Ishikawa (cell line): ENCODE data around the gene SHD.

Experiments
- CEBPB ChIP-seq: IDR thresholded peaks from 2 replicates; pipeline ENCODE4 v1.6.1; 2012
- EGR1 ChIP-seq: IDR thresholded peaks from 2 replicates; pipeline ENCODE4 v1.6.1; 2012
- EP300 ChIP-seq: IDR thresholded peaks from 2 replicates; pipeline ENCODE4 v1.6.1; 2012; ENCODE audit warnings: borderline replicate concordance
- MAX ChIP-seq: IDR thresholded peaks from 2 replicates; pipeline ENCODE4 v1.6.1; 2012
- NFIC ChIP-seq: IDR thresholded peaks from 2 replicates; pipeline ENCODE4 v1.6.1; 2012
- TAF1 ChIP-seq: IDR thresholded peaks from 2 replicates; pipeline ENCODE4 v1.6.1; 2012; ENCODE audit warnings: low read depth, mild to moderate bottlenecking
- TCF12 ChIP-seq: IDR thresholded peaks from 2 replicates; pipeline ENCODE4 v1.6.1; 2012; ENCODE audit warnings: low read depth
- TF ChIP-seq, protein P1 (sequence below): IDR thresholded peaks from 2 replicates; pipeline ENCODE4 v1.6.1; 2012; ENCODE audit warnings: low read depth, mild to moderate bottlenecking

GRCh38 chr19:4338441-4339355 lies 59.6 kb downstream of the SHD start, which contains the start of gene STAP2:
- TF ChIP-seq EGR1 (no peak), EP300 (no peak), NFIC (no peak), TCF12 (no peak), TAF1 (no peak), MAX (no peak; the same call in 1 of the 2 replicates), CEBPB (no peak)
- TF ChIP-seq, protein P1, sequence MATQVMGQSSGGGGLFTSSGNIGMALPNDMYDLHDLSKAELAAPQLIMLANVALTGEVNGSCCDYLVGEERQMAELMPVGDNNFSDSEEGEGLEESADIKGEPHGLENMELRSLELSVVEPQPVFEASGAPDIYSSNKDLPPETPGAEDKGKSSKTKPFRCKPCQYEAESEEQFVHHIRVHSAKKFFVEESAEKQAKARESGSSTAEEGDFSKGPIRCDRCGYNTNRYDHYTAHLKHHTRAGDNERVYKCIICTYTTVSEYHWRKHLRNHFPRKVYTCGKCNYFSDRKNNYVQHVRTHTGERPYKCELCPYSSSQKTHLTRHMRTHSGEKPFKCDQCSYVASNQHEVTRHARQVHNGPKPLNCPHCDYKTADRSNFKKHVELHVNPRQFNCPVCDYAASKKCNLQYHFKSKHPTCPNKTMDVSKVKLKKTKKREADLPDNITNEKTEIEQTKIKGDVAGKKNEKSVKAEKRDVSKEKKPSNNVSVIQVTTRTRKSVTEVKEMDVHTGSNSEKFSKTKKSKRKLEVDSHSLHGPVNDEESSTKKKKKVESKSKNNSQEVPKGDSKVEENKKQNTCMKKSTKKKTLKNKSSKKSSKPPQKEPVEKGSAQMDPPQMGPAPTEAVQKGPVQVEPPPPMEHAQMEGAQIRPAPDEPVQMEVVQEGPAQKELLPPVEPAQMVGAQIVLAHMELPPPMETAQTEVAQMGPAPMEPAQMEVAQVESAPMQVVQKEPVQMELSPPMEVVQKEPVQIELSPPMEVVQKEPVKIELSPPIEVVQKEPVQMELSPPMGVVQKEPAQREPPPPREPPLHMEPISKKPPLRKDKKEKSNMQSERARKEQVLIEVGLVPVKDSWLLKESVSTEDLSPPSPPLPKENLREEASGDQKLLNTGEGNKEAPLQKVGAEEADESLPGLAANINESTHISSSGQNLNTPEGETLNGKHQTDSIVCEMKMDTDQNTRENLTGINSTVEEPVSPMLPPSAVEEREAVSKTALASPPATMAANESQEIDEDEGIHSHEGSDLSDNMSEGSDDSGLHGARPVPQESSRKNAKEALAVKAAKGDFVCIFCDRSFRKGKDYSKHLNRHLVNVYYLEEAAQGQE, result no peak
